HG02970 (cell line): ENCODE results near the gene ECEL1.
"Not testable (repeated sequence)": the region's sequence is repeated elsewhere in the genome, so short reads cannot be mapped to it uniquely, and the experiment has no call there.

ENCODE experiments used
- ATAC-seq: cut with Tn5 transposase; IDR thresholded peaks from one replicate; pipeline ENCODE4 v1.9.1; 2021; ENCODE audit warnings: mild to moderate bottlenecking, moderate library complexity, moderate number of reproducible peaks; ENCODE audit not compliant: unreplicated experiment, low FRiP score

Gene ECEL1

DNA sequence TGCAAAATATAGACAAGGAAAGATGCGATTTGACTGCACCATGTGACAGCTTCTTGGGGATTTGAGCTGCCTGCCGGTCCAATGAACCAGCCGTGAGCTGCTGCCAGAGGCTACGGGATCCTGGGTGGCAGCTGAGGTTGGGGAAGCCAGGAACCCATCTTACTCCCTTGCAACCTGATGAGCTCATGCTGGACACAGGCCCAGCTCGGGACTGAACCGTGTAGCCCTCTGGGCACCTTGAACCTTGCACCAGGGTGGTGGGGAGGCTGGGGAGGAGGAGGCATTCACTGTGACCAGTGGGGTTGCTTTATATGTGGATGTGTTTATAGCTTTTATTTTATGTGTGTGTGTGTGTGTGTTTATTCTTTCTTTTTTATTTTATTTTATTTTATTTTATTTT lies 22.6 kb downstream of the ECEL1 start:
- no peak for ATAC-seq

DNA sequence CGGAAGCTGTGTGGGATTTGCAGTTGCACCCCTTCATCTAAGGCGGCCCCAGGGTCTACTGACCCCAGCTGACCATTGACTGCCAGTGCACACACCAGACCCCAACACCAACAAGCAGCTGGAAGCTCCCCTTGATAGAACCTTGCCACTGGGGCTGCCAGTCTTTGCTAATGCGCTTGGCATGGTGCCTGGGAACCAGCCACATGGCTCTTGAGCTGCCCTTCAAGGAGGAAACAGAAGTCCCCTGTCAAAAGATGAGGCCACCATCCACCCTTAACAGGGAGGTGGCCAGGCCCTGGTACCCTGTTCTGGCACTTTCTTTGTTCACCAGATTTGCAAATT lies 23.1 kb downstream of the ECEL1 start:
- ATAC-seq, result no peak

DNA sequence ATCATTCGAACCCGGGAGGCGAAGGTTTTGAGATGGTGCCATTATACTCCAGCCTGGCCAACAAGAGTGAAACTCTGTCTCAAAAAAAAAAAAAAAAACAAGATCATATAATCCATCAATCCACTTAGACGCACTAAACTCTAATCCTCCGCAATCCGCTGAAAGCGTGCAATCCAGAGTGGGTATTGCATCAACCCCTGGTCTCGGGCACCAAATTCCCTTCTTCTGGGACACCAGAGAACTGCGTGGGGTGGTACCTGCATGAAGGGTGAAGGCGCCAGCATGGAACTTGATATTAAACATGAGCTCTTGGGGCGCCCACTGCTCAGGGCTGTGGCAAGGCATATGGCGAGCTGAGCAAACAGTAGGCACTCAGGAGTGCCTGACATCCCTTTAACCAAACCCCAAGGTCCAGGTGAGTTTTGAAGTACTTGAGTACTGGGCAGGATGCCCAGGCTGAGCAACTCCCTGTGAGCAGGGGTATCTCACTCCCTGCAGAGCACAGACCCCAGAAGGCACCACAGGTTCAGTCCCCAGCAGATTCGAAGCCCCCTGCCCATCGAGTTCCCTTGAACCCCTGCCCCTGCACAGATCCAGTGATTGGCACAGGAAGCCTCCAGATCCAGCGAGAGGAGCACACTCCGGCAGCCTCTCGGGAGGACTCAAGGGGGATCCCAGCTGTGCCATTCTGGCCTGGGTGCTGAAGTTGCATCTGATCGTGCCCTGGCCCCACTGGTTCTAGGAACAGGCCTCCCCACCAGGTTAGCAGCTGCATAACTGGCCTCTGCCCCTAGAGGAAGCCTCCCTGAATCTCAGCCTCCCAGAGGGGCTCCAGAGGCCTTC lies 23.7 kb downstream of the ECEL1 start:
- no peak for ATAC-seq

DNA sequence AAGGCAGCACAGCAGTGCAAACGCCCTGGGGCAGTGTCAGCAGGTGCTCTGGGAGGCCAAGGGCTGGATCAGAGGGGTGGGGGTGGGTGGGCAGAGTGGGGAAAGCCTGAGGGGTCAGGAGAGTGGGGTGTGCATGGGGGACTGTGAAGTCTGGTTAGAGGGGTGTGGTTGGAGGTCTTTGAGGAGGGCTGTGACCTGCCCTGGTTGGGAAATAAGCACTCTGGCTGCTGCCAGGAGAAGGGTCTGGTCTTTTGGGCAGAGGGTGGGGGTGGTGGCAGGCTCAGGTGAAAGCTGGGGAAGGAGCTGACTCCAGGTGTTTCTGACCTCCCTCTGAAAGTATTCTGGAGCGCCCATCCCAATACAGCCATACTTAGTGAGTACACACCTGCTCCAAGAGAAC lies 27.5 kb downstream of the ECEL1 start:
- ATAC-seq, result no peak

DNA sequence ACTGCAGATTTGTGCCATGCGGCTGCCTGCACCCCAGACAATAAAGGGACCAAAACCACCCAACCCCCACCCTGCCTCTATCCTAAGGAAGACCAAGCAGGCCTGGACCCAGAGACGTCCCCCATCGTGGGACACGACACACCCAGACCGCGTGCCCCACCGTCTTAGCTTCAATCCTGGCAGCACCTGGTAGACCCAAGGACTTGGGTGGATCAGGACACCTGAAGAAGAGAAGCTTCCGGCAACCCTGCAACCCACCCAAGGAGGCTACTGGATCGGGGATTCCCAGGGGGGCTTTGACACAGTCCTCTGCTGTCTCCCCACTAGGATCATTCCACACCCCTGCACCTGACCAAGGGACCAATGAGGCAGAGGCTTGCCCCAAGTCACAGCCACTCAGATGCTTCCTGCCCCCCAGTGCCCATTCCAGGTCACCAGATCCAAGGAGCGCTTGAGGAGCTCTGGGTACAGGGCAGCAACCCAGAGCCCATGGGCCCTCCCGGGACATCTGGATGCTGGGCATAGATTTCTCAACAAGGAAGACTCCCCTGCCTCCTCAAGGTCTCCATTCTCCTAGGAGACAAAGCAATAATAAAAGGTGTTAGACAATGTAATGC lies 28.1 kb downstream of the ECEL1 start:
- no peak for ATAC-seq

DNA sequence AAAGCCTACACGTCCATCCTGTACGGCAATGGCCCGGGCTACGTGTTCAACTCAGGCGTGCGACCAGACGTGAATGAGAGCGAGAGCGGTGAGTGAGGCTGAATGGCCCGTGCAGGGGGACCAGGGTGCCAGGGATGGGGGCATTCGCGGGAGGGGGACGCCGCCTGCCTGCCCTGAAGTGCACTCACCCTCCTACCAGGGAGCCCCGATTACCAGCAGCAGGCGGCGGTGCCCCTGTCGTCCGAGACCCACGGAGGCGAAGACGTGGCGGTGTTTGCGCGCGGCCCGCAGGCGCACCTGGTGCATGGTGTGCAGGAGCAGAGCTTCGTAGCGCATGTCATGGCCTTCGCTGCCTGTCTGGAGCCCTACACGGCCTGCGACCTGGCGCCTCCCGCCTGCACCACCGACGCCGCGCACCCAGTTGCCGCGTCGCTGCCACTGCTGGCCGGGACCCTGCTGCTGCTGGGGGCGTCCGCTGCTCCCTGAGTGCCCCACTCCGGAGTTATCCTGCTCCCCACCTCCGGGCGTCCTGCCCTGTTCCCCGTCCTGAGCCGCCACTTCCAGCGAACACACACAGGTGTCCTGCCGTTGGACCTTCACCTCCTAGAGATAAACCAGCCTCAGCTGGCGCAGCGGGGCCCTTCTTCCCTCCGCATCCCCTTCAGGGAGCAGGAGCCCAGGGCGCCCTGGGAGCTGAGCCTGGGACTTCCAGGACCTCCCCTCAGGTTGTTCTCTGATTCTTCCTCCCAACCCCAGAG lies 28.8 kb downstream of the ECEL1 start:
- no peak for ATAC-seq

DNA sequence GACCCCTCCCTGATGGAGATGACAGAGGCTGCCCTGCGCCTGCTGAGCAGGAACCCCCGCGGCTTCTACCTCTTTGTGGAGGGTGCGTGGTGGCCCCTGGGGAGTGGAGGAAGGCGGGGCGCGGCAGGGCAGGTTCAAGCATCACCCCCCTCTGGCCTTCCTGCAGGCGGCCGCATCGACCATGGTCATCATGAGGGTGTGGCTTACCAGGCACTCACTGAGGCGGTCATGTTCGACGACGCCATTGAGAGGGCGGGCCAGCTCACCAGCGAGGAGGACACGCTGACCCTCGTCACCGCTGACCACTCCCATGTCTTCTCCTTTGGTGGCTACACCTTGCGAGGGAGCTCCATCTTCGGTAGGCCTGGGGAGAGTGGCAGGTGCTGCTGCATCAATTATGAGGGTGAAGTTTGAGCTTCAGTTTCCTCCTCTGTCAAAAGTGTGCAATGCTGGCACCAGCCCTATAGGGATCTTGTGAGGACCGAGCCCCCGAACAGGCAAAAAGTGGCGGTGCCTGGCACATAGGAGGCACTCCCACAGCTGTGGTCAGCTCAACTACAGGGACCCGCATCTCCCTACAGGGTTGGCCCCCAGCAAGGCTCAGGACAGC lies 29.5 kb downstream of the ECEL1 start:
- ATAC-seq, result no peak

DNA sequence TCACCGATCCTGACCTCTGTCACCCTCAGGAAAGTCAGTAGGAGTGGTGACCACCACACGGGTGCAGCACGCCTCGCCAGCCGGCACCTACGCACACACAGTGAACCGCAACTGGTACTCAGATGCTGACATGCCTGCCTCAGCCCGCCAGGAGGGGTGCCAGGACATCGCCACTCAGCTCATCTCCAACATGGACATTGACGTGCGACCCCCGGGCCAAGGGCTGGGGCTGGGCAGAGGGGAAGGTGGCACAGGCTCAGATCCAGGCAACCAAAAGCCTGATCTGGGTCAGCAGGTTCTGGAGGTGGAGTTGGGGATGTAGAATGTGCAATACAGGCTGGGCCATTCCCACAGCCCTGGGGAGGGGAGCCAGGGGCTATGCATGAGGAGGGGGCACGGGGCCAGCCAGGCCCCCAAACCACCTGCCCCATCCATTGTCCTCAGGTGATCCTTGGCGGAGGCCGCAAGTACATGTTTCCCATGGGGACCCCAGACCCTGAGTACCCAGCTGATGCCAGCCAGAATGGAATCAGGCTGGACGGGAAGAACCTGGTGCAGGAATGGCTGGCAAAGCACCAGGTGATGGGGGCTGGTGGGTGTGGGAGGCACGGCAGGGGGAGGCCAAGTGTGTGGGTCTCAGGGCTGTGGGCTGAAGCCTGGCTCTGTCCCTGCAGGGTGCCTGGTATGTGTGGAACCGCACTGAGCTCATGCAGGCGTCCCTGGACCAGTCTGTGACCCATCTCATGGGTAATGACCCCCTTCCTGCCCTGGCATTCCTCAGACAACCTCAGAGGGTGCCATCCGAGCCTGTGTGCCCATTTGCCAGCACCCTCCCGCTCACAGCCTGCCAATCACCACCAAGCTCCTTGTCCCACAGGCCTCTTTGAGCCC lies 30.3 kb downstream of the ECEL1 start:
- ATAC-seq, result no peak

DNA sequence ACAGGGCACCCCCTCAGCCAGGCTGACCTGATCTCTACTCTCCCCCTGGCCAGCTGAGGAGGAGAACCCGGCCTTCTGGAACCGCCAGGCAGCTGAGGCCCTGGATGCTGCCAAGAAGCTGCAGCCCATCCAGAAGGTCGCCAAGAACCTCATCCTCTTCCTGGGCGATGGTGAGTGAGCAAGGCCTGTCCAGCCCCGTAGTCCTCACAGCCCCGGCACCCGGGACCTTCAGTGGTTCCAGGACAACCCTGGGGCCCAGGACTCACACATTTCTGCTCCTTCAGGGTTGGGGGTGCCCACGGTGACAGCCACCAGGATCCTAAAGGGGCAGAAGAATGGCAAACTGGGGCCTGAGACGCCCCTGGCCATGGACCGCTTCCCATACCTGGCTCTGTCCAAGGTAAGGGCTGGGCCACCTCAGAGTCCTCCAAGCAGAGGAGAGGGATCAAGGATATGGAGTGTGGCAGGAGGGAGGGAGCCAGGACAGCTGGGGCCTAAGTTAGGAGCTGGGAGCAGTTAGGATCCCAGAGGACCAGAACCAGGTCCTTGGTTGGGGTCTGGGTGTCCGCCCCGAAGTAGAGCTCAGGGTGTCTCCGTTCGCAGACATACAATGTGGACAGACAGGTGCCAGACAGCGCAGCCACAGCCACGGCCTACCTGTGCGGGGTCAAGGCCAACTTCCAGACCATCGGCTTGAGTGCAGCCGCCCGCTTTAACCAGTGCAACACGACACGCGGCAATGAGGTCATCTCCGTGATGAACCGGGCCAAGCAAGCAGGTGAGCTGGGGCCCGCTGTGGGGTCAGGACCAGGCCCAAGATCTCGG lies 31.1 kb downstream of the ECEL1 start:
- no peak for ATAC-seq

DNA sequence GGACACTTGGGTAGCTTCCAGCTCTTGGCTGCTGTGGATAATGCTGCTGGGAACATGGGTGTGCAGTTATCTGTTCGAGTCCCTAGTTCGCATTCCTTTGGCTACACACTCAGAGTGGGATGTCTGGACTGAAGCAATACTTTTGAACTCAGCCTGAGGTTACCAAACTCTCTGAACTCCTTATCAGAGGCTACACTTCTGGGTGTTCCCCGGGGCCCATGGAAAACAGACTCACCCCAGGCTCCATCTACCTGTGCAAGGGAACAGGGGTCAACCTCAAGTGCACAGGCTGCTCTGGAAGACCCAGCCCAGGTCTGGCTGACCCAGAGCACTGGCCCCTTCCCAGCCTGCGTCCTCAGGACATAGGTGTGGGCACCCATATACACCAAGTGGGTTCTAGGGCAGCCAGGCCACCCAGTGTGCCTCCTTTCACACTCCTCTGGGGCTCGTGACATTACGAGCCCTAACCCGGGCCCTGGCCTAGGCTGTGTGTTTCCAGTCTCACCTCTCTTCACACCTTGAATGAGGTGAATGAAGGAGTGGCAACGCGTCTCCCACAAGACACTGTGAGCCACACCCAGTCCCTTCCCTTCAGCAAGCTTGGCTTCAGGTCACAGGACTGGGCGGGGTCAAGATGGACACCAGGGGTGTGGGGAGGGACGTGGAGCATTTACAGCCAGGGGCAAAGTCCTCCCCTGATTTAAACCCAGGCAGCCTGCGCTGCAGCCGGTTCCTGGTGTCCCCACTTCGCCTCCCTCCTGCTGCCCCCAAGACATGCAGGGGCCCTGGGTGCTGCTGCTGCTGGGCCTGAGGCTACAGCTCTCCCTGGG lies 32.0 kb downstream of the ECEL1 start, which contains the start of gene ALPI:
Gene ALPI (plus strand): TSS at position 728 of the 830 bp plus-strand sequence. CDS start 47 bp downstream, at position 775.
- no peak for ATAC-seq

DNA sequence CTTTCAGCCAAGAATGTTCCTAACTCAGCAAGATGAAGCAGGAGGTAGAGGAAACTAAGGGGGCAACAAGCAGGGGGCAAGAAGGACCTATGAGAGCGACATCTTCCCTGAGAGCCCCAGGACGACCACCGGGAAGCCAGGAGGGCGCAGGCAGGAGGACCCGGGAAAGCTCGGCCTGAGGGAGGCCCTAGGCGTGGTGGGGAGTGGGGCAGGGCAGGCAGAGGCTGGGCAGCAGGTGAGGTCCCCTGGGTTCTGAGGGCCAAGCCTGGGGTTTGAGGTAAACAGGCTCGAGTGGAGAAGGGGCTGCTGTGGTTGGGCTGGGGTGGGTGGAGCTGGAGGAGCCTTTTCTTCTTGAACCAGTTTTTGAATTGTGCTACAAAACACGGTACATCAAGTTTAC lies 33.0 kb downstream of the ECEL1 start:
- no peak for ATAC-seq

DNA sequence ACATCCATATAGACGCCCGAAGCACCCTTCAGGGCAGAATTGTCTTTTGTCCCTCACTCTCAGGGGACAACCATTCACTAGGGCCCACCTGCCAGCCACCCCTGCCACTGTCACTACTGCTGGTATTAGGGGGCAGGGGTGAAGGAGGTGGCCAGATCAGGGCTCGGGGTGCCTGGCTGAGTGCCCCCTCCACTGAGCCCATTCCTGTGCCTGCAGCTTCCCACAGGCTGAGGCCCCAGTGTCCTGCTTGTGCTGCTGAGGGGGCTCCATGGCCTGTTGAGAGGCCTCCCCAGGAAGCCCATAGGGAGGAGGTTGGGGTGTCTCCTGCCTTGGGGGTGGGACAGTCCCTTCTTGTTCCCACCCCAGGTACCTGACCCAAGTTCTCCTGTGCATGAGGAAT lies 36.0 kb downstream of the ECEL1 start:
- ATAC-seq, result not testable (repeated sequence)

DNA sequence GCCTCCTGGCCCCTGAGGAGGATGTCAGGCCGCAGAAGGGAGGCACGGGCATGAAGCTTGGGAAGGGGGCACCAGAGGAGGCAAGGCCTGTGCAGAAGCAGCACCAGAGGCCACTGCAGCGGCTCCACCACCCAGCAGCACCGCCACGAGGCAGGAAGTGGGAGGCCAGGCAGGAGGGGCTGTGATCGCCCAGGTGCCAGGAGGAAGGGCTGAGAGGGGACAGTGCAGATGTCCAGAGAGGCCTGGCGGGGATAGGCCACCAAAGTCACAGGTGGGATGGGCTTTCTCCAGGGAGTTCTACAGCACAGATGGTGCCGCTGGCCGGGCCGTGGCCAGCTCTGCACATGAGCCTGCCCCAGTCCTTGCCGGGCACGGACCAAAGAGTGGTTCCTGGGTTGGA lies 37.7 kb downstream of the ECEL1 start:
- no peak for ATAC-seq

DNA sequence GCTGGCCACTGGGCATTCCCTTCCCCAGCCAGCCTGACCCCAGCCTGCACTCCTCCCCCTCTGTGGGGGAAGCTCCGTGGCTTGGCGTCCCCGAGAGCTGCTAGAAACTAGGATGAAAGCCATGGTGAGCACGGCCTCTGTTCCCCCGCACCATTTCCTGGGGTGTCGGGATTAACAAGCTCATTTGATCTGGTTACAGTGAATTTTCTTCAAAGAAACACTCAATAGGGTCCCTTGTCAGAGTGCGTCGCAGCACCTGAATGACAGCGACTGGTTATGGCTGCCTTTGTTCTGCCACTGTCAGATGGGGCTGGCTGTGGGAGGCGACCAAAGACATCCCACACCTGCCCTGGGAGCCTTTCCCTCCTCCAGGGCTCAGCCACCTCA lies 39.3 kb downstream of the ECEL1 start:
- no peak for ATAC-seq

DNA sequence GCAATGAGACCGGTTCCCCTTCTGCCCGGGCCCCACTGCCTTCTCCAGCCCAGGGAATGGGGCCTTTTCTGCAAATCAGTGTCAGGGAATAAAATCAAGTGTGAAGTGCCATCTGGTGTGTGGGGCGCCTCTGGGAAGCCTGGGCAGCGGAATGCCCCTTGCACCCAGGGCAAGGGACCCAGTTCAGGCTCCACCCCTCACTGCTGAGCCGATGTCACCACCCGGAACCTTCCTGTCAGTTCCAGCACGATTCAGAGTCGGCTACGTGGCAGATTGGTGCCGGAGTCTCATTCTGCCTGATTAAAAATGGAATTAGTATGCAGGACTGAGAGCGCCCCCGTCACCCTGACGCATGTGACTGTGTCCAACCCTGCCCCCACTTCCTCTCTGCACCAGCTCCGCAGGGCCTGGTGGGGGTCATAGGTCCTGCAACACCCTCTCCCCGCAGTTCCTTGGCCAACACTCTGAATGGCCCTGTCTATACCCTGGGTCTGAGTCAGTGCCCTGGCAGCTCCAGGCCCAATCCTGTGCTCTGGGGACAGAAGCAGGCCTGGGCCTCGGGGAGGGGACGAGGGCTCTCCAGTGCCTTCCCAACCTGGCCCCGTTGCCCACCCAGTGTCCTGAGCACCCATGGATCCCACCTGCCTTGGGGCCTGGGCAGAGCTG lies 39.9 kb downstream of the ECEL1 start:
- ATAC-seq, result no peak

DNA sequence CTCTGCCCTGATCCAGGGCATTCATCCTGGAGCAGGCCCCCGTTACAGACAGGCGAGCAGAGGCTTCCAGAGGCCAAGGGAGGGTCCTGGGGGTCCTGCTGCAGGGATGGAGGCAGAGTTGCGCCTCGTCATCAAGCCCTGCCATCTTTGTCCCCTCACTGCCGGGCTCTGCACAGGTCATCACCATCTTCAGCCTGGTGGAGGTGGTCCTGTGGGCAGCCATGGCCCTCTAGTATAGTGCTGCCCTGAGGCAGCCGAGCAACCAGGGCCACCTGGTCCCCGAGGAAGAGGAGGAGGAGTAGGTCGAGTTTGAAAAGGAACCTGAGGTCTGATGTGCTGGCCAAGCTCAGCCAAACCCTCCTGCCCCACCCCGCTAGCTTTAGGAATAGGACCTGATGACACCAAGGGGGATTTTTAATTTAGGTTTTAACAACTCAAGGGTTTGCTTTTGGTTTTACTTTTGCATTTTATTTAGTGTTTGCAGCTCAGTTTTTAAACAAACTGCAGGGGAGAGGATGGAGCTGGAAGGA lies 40.5 kb downstream of the ECEL1 start:
- ATAC-seq, result no peak

DNA sequence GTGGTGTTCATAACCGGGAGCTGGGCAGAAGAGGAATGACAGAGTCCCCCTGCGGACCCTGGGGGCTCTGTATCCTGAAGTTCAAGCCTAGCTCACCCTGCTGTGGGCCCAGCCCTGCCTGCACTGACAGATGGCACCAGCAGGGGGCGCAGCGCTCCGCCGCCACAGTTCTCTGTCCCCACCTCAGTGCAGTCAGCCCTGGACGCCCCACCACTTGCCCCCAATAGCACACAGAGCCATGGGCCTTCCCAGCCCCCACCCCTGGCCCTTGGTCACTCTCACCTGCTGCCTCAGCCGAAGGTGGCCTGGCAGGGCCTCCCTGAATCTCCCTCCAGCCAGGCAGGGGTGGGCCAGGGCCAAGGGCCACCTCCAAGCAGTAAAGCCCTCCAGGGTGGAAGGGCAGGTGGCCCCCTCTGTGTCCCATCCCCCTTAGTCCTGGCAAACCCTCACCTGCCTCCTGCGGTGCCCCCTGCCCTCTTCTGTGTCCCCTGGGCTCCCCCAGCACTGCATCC lies 41.3 kb downstream of the ECEL1 start:
- ATAC-seq, result not testable (repeated sequence)
